Muscle of arm (tissue), 12 donors: ENCODE data around the gene TEPSIN. TPM values are rescaled to one million over a fixed set of nuclear protein-coding genes. Genes with fewer than 3 reads are reported as not detected.

Experiments used
- DNase-seq: peaks from one replicate; pipeline ENCODE4 v3.0.0-alpha.2; 2013
- polyA plus RNA-seq, 12 donors: library from polyadenylated mRNA; unstranded; fragments of 120-200 nt; gene quantifications; one replicate each; pipeline ENCODE4 v1.2.1, GENCODE V29; 2013; ENCODE audit not compliant: insufficient read length in 12 of 12

Gene TEPSIN
- polyA plus RNA-seq, 12 donors = 7.9 to 25.7 (median 11.9) TPM; not detected in 1

DNA sequence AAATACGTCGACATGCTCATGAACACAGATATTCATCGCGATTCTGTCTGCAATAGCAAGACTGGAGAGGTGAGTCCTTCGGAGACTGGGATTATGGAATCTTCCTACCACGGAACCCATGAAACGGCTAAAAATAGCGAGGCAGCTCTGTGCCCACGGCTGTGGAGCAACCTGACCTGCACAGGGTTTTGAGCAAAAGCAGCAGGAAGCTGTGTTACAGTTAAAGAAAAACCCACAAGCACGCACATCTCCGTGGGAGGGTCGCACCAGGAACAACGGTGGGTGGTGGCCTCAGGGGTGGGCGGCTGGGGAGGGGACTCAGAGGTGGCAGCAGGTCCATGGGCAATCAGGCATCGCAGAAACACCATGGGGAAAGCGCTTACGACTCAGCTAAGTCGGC, 31.4 kb upstream of the TEPSIN start:
- no peak for DNase-seq

DNA sequence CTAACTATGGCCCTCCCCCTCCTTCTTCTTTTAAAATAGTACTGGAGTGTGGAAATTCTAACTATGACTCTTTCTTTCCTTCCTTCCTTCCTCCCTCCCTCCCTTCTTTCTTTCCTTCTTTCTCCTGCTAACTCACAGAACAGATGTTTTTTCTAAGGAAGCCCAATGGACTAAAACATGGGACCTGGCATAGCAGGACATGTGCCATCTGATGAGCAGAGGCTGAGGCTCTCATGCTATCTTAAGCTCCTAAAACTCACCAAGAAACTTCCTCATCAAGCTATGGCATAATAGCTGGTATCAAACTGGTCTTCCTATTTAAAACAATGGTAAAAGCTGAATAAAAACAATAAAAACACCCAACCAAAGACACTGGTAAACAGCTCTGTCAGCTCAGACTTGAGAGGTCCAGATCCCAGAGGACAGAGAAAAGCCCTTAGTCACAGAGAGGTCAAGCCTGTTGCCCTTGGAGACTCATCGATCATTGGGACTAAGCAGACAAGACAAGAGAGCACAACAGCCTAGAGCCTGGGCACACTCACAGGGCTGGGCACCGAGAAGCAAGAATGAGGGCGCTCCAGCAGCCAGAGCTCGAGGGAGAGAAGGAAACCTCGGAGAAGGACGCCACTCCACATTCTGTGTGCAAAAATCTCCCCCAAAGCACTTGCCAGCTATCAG, 28.7 kb upstream of the TEPSIN start:
- DNase-seq = no peak

DNA sequence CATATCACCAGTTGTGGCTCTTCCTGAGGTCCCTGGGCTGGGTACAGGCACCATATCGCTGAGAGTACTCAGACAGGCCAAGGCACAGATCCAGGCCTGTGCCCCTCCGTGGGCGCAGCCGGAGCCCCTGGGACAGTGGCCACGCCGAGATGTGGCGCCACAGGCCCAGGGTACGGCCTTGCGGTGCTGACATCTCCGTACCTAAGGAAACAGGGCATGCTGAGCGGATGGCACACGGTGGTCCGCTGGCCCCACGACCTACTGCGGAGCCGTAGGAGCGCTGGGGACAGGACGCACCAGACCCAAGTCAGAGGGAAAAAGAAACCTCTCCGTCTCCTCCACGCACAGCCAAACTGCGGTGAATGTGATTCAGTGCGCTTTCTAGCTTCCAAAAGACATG, 26.7 kb upstream of the TEPSIN start:
- DNase-seq = no peak

DNA sequence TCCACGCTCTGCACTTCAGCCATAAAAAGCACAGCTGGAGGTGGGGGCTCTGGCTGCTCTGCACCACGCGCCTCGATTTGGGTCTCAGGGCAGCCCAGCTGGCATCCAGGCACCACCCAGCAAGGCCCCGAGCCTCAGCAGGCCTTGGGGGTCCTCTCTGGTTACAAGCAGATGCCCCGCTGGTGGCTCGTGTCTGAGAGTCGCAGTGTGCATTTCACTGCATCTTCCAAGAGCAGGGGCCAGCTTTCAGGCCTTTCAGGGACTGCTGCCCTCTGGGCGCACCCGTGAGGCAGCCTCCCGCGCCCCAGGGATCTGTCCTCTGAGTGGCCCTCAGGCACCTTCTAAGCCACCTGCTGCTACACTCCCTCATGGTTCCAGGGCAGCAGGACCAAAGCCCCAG, 25.8 kb upstream of the TEPSIN start:
- DNase-seq = no peak

DNA sequence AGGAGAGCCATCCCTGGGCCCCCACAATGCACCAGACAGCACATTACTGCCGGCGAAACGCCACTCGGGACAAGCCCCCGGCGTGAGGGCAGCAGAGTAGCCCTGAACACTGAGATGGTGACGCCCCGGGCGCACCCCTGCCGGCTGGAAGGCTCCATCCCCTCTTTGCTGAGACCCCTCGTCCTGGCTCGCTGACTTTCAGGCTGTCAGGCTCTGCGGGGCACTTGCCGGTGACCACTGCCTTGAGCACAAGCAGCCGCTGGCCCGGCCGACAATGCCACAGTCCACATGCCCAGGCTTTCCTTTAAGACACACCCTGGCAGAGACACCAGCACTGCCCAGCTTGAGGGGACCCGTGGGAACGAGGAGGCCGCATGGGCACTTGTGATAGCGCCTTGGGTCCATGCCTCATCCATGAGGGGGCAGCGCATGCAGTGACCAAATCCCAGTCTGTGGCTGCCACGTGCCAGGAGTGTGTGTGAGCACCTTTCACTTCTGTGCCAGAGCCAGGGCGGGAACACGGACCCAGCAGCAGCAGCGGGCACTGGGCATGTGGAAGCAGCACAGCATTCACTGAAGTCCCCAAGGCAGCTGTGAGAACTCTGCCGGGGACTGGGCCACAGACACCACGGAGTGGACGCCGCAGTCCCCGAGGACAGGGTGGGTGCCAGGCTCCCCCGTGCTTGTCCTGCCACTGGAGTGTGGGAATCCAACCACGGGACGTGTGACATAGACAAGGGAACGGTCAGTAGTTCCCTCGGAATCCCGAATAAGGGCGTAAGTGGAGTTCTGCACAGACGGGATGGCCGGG, 24.7 kb upstream of the TEPSIN start:
- DNase-seq = no peak

DNA sequence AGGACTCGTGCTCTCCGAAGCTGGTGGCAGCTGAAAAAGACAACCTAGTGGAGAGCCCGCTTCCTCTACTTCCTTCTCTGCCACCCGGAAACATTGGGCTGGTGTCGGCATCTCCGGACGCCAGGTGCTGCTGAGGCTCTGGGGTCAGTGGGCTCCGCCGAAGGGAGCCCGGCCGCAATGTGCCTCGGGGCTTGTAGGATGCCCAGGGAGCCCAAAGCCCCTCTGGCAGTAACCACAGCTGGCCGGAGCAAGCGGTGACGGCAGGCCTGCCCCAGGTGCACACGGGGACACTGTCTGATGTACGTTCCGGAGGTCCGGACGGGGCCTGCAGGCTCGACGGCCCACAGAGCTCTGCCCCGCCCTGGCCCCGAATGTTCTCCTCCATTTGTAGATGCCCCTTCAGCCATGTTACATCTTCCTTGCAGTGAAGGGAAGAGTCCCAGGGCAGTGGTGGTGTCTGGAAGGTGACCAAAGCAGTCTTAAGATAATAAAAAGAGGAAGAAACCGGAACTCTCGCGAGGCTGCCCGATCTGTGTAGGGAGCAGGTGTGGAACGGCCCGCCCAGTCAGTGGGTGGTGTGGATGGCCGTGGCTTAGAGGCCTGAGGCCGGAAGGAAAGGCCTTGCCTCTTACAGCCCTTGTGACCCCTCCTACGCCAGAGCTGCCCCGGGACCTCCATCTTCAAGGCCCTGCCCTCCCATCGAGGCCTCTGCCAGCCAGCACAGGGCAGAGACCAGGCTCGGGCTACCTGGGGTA, 22.9 kb upstream of the TEPSIN start:
- DNase-seq = no peak

DNA sequence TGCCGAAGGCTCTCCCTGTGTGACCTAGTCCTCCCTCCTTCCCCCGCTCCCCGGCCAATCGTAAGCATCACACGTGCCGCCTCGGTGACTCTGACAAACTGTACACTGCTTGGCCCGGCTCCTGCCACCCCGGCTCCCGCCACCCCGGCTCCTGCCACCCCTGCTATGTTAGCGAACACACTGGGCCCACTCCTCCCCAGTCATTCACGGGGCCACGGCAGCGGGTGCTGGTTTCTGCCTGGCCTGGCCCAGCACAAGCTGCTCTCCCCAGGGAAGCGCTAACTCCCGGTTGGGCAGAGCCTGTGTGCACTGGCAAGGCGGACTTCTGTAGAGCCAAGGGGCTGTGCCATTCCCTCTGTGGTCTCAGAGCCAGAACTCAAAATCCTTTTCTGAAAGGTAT, 22.2 kb upstream of the TEPSIN start:
- no peak for DNase-seq

DNA sequence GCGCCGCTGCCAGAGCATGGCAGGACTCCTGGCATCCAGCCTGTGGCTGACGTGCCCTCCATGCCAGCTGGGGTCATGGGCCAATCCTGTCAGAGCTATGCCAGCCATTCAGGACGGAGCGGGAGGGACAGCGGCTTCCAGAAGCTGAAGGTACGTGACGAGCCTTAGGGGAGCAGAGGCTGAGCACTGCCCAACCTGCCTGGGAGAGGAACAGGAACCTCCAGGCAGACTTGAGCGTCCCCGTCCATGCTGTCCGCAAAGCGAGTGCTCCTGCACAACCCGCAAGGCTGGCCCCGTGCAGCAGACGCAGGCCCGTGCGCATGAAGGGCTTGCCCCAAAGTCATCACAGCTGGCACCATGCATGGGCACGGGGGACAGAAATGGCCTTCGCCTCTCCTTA, 21.8 kb upstream of the TEPSIN start:
- no peak for DNase-seq

DNA sequence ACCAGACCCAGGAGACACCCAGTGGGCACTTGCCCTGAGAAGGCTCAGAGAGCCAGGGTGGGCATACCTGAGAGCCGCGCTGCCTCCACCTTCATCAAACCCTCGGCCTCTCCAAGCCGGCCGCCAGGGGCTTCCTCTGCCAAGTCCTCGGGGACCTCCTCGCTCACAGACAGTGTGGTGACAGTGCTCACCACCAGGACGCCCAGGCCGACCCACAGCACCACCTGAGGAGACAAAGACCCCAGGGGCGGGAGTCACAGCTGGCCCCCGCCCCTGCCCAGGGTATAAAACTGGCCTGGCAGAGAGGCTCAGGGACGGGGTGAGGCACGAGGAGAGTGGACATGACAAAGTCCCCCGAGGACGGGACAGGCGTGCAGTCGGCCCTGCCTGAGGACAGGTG, 21.3 kb upstream of the TEPSIN start:
- DNase-seq = no peak

DNA sequence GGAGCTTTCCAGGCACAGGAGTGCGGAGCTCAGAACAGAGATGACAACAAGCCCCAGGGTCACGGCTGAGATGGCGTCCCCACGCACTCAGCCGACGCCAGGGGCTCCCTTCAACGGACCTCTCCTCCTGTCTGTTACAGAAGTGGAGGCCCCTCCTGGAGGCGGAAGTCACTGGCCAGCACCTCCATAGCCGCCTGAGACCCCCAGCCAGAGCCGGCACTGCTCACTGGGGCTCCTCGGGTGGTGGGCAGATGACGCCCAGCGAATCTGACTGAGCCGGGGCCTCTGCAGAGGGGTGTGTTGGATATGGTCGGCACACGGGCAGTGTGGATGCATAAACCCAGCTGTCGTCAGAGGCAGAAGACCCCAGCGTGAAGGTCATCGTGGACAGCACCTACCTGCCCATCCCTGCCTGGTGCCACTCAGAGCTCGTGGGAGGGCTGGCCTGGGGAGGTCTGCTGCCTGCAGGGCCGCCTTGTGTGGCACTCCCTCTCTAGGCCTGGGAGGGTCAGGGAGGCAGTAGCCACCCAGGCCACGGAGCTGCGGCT, 20.3 kb upstream of the TEPSIN start:
- no peak for DNase-seq

DNA sequence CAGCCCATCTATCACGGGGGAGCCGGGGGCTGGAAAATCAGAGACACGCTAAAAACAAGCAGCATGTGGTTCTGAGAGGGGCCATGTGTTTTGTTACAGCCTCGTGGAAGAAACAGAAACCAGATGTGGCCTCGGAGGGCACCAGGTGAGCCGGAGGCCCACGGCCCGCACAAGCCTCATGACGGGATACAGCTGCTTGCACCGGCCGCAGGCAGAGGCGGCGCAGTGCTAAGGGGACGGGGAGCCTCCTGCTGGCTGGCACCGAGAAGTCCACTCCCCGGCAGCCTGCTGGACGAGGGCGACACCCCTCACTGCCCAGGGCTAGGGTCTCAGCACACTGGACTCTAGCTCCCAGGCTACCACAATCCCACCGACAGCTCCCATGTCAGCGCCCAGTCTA, 19.4 kb upstream of the TEPSIN start:
- no peak for DNase-seq

DNA sequence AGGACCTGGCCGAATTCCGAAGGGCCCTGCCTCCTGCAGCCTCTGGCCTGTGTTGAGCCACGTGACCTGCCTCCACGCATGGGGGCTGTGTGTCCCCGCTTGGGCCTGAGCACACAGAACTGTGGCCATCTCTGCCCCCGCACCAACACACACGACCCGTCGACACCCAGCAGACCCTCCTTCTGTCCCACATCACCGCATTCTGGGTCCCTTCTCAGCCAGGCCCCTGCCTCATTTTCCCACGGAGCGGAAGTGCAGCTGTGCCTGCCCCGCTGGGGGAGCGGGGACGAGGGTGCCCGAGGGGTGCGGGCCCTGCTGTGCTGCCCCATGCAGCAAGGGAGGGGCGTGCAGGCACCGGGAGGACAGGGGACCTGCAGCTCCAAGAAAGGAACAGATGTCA, 18.7 kb upstream of the TEPSIN start:
- no peak for DNase-seq

DNA sequence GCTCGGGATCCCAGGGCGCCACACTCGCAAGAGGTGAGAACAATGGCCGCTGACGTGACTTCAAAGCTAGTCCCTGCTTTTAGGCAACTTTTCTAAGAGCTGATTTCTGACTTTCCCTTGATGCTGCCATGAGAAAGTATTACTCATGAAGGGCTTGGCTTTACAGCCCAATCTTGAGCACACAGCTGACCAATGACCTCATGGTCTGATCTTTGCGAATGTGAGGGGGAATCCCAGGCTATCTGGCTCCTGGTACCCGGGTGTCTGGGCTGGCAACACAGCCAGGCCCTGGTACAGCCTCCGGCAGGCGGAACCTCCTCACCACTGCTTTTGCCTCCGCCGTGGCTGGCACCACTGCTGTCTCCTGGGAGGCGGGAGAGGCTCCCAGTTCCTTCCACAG, 17.8 kb upstream of the TEPSIN start:
- DNase-seq = no peak

DNA sequence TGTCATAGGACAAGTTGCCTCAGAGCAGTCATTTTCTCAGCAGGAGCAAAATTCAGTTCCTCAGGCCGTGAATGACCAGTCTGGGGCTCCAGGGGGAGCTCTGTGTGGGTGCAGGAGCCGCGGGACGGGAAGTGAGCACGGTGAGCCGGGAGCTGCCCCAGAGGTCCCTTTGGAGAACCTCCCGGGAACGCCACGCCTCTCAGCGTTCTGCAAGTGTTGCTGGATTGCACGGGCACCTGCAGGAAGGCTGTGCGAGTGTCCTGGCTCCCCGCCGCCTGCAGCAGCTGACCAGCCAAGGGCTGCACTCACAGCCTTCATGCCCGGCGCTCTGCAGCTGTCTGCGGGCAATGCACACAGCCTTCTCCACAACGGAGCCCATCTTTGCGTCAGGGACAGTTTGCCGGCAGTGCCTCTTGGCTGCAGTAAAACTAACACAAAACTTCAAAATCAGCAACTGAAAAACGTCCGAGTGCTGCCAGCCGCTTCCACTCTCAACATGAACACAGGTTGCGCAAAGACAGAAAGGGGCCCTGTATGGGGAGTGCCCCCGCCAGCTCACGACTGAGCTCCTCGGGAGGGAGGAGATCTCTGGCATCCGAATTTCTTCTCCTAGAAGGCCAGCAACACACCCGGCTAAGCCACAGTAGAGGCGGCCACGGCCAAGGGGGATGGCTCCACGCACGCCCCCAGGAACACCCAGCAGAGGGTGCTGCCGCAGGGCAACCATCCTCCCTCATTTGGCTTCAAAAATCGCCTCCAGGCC, 16.3 kb upstream of the TEPSIN start:
- DNase-seq = peak; percentile 67

DNA sequence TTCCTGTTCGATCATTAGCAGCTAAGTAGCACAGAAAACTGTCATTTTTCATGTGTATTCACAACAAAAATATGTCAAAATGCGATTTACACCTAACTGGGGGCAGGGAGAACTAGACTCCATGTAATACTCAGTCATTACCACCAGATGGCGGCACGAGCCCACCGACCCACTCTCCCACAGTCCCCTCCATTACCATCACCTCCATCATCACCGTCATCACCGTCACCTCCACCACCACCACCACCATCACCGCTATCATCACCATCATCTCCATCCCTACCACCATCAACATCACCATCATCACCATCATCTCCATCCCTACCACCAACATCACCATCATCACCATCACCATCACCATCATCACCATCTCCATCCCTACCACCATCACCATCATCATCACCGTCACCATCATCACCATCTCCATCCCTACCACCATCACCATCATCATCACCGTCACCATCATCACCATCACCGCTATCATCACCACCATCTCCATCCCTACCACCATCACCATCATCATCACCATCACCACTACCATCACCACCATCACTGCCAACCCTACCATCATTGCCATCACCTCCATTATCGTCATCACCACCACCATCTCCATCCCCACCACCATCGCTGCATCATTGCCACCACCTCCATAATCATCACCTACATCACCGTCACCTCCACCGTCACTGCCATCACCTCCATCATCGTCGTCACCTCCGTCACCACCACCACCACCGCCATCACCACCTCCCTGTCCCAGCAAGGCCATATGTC, 14.7 kb upstream of the TEPSIN start:
- DNase-seq = peak; percentile 66

DNA sequence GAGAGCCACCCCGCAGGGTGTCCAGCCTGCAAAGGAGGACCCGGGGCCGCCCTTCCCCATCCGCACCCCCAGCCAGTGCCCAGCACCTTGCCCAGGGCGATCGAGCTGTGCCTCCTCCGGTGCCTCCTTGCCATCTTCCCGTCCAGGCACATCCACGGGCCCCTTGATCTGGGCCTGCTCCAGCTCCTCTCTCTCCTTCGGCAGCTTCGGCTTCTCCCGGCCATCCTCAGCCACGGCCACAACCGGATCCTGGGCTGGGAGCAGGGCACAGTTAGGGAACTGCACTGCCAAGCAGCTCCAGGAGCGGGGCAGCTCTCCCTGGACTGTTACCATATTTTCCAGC, 14.1 kb upstream of the TEPSIN start:
- no peak for DNase-seq

DNA sequence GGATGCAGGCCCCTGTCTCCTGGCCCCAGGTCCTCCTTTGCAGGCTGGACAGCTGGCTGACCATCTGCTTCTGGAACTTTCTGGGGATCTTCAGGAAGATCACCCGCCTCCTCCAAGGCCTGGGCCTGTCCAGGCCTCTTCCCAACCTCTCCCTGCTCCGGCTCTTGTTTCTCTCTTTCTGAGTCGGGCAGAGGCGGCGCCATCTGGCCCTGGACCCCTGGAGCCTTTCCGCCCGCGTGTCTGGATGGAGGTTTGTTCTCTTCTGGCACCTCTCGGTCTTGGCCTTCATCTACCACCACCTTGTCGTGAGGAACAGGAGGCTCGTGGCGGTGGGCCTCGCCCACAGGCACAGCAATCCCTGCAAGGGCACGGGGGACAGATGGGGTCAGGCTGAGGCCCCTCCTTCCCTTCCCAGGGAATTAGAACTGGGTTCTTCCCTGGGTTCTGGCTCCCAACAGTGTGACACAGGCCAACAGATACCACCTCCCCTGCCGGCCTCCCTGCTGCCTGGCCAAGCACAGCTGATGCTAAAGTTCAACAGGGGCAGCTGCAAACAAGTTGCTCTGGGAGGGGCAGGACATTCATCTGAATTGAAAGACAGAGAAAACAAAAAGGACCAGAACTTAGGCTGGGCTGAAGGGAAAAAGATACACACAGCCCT, 13.6 kb upstream of the TEPSIN start:
- DNase-seq = no peak

DNA sequence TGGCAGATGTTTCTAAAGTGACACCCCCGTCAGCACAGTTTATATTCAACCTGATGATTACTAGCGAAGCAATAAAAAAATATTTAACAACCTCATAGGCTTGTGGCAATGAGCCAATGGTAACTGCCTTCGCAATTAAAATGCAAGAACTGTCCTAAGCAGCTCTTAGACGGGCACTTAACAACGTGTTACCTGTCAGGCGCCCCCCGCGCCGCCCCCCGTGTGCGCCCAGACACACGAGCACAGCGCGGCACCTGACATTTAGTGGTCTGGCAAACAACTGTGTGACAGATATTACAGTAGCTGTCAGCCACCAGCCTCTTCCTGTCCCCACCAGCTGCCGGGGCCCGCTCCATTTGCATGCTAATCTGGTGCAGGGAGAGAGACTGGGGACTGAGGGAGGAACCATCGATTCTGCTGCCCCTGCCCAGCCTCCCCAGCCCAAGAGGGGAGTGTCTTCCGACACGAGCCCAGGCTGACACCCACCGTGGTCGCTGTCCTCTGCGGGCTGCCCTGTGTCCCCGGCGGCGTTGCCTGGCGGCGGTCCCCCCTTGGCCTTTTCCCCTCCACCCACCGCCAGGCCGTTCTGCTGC, 12.9 kb upstream of the TEPSIN start:
- no peak for DNase-seq

DNA sequence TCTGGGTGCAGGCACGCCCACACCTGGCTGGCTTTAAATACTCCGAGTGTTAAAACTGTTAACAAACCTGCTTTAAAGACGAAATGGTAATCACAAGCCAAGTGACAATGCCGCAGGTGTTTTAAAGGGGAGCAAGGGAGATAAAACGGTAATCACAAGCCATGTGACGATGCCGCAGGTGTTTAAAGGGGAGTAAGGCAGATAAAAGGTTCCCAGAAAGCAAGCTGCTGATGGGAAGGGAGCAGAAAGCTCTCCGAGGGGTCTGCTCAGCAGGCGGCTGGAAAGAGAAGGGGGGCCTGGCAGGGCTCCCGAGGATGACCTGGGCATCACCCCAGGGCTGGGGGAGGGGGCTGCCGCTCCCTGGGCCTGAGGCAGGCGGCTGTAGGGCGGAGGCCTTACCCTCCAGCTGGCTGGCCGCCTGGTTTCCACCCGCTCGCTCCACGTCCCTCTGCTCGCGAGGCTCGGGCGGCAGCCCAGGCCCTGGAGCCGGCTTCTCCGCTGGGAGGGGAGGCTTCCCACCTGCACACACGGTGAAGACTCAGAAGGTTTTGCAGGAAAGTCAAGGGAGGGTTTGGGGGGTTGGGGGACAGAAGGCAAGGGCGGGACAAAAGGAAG, 12.3 kb upstream of the TEPSIN start:
- DNase-seq = no peak
